ENCODE results near the gene KCNAB1. TPM values are rescaled to one million over a fixed set of nuclear protein-coding genes. Genes with fewer than 3 reads are reported as not detected.

KCNAB1 gene
- total RNA-seq, 1 donor from 2014 or later, result 16.5 TPM

DNA sequence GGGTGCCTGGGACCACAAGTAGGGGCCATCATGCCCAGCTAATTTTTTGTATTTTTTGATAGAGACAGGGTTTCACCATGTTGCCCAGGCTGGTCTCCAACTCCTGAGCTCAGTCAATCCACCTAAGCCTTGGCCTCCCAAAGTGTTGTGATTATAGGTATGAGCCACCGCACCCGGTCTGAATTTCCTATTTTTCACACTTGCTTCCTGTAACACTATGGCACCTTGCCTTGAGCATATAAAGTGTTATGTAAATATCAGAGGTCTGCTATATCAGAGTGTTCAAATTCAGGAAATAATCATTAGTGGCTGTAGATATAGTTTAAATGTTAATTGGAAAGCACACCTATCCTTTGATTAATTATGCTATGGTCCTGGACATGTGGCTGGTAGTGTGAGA lies 165.2 kb downstream of the KCNAB1 start:
- TF ChIP-seq, protein P1, sequence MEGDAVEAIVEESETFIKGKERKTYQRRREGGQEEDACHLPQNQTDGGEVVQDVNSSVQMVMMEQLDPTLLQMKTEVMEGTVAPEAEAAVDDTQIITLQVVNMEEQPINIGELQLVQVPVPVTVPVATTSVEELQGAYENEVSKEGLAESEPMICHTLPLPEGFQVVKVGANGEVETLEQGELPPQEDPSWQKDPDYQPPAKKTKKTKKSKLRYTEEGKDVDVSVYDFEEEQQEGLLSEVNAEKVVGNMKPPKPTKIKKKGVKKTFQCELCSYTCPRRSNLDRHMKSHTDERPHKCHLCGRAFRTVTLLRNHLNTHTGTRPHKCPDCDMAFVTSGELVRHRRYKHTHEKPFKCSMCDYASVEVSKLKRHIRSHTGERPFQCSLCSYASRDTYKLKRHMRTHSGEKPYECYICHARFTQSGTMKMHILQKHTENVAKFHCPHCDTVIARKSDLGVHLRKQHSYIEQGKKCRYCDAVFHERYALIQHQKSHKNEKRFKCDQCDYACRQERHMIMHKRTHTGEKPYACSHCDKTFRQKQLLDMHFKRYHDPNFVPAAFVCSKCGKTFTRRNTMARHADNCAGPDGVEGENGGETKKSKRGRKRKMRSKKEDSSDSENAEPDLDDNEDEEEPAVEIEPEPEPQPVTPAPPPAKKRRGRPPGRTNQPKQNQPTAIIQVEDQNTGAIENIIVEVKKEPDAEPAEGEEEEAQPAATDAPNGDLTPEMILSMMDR (IDR thresholded peaks at IDR 0.05; ENCODE audit: partially characterized antibody, unreplicated experiment), result no peak
- Mint-ChIP-seq H3K36me3 (ENCODE audit: unreplicated experiment) (no peaks in the 10 kb centered on the region), H3K4me1 (ENCODE audit: low read depth, unreplicated experiment) (peaks cover 22% of the 10 kb centered on the region)

GRCh38 chr3:156290924-156291271 lies 170.5 kb downstream of the KCNAB1 start:
- no peak for DNase-seq
- Mint-ChIP-seq H3K27me3 (ENCODE audit: unreplicated experiment) (peaks cover 3% of the 10 kb centered on the region), H3K36me3 (ENCODE audit: unreplicated experiment) (no peaks in the 10 kb centered on the region), H3K4me1 (ENCODE audit: low read depth, unreplicated experiment) (peaks cover 25% of the 10 kb centered on the region), H3K4me3 (ENCODE audit: unreplicated experiment) (peak overlapping the region; percentile 90), H3K9me3 (ENCODE audit: unreplicated experiment) (peaks cover 6% of the 10 kb centered on the region), H3K27ac (ENCODE audit: unreplicated experiment) (peak overlapping the region; percentile 80)
- TF ChIP-seq, protein P1 (IDR thresholded peaks at IDR 0.05; ENCODE audit: partially characterized antibody, unreplicated experiment), result no peak

More for the DNA sequence above, 165.2 kb downstream of the KCNAB1 start:
- DNase-seq, result no peak
- Mint-ChIP-seq H3K9me3 (ENCODE audit: unreplicated experiment) (peaks cover 4% of the 10 kb centered on the region), H3K27ac (ENCODE audit: unreplicated experiment) (no peak overlapping the region), H3K27me3 (ENCODE audit: unreplicated experiment) (no peaks in the 10 kb centered on the region), H3K4me3 (ENCODE audit: unreplicated experiment) (no peak overlapping the region)

DNA sequence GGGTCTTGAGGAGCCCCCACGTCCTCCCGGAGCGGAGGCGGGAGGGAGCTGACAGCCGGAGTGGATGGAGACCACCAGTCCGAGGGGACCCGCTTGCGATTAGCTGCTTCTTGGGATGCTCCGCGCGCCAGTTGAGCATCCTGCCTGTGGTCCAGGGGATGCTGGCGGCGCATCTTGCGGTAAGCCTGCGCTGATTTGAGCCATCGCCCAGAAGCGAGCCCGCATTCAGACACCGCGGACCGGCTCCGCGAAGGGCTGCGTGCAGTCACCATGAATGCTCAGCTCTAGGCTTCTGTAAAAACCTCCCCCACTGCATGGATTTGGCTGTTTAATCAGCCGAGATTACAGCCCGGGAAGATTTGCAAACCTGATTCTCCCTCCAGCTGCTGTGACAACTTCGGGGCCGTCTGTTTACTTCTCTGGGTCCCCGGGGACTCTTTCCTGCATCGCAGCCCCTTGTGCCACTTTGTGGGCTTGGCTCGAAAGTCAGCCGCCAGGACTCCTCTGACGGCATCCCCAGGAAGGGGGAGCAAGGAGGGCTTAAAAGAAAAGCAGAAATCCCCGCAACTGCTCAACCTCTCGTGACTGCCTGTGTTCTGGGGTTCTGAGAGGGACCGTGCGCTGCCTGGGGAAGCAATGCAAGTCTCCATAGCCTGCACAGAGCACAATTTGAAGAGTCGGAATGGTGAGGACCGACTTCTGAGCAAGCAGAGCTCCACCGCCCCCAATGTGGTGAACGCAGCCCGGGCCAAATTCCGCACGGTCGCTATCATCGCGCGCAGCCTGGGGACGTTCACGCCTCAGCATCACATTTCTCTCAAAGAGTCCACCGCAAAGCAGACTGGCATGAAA lies 171.1 kb downstream of the KCNAB1 start:
- TF ChIP-seq, protein P1 (IDR thresholded peaks at IDR 0.05; ENCODE audit: partially characterized antibody, unreplicated experiment), result no peak
- Mint-ChIP-seq H3K27me3 (ENCODE audit: unreplicated experiment) (peaks cover 3% of the 10 kb centered on the region), H3K36me3 (ENCODE audit: unreplicated experiment) (no peaks in the 10 kb centered on the region), H3K9me3 (ENCODE audit: unreplicated experiment) (peaks cover 6% of the 10 kb centered on the region), H3K4me3 (ENCODE audit: unreplicated experiment) (peak overlapping the region; percentile 90), H3K27ac (ENCODE audit: unreplicated experiment) (peak overlapping the region; percentile 85), H3K4me1 (ENCODE audit: low read depth, unreplicated experiment) (peaks cover 25% of the 10 kb centered on the region)
- peak; percentile 79 for DNase-seq

DNA sequence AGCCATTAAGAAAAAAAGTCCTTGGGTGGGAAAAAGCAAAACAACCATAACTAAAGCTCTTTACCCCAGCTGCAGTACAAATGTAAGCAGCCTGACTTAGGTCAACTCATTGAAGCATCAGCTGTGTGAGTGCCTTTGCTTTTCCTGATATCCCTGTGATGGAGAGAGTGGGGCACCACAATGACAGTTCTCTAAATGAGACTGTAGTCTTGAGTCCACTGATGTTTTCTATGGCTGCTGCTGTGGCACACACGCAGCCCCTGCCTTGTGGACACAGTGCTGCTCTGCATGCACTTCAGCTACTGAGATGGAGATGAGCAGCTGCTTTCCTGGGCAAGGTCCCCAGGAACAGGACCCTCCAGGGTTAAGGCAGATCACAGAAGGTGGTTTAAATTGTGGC lies 173.2 kb downstream of the KCNAB1 start:
- H3K4me1 Mint-ChIP-seq (ENCODE audit: low read depth, unreplicated experiment), result peaks cover 26% of the 10 kb centered on the region
- DNase-seq, result no peak
- H3K27ac Mint-ChIP-seq (ENCODE audit: unreplicated experiment), result no peak overlapping the region
- TF ChIP-seq, protein P1 (IDR thresholded peaks at IDR 0.05; ENCODE audit: partially characterized antibody, unreplicated experiment), result no peak
- H3K9me3 Mint-ChIP-seq (ENCODE audit: unreplicated experiment), result peaks cover 6% of the 10 kb centered on the region
- no peaks in the 10 kb centered on the region for H3K36me3 Mint-ChIP-seq (ENCODE audit: unreplicated experiment)
- peak overlapping the region; percentile 90 for H3K4me3 Mint-ChIP-seq (ENCODE audit: unreplicated experiment)
- H3K27me3 Mint-ChIP-seq (ENCODE audit: unreplicated experiment), result peaks cover 5% of the 10 kb centered on the region

- peak; percentile 25 for DNase-seq
- TF ChIP-seq, protein P1 (IDR thresholded peaks at IDR 0.05; ENCODE audit: partially characterized antibody, unreplicated experiment), result no peak
- Mint-ChIP-seq H3K4me1 (ENCODE audit: low read depth, unreplicated experiment) (peaks cover 32% of the 10 kb centered on the region), H3K27me3 (ENCODE audit: unreplicated experiment) (peaks cover 2% of the 10 kb centered on the region), H3K36me3 (ENCODE audit: unreplicated experiment) (no peaks in the 10 kb centered on the region), H3K9me3 (ENCODE audit: unreplicated experiment) (no peaks in the 10 kb centered on the region), H3K4me3 (ENCODE audit: unreplicated experiment) (peak overlapping the region; percentile 48), H3K27ac (ENCODE audit: unreplicated experiment) (no peak overlapping the region)
Measured at GRCh38 chr3:156297582-156297981, 177.2 kb downstream of the KCNAB1 start.
